OCI-LY1 (cell line): ENCODE data around the gene SUGCT.

Source experiments
- H2AFZ ChIP-seq: fragments of 200-600 bp; sonication (generic), shearing (Covaris generic); 2 replicates; pipeline ENCODE4 v1.6.0; 2014; ENCODE audit warnings: antibody characterized with exemption, mild to moderate bottlenecking, low read length
- H3F3A ChIP-seq: fragments of 200-600 bp; sonication (generic), shearing (Covaris generic); 2 replicates; pipeline ENCODE4 v1.6.0; 2014; ENCODE audit warnings: mild to moderate bottlenecking, antibody characterized with exemption, low read length, moderate library complexity; ENCODE audit not compliant: insufficient read depth
- H3K27ac ChIP-seq: fragments of 200-600 bp; sonication (generic); 2 replicates; pipeline ENCODE4 v1.5.1; 2014; ENCODE audit warnings: low read length, mixed run types, mild to moderate bottlenecking, low read depth; ENCODE audit not compliant: poor library complexity, severe bottlenecking
- H3K27me3 ChIP-seq: fragments of 200-600 bp; sonication (generic); 2 replicates; pipeline ENCODE4 v1.6.0; 2014; ENCODE audit warnings: antibody characterized with exemption, mild to moderate bottlenecking, low read length, moderate library complexity; ENCODE audit not compliant: insufficient read depth
- H3K36me3 ChIP-seq: fragments of 200-600 bp; sonication (generic); 2 replicates; pipeline ENCODE4 v1.6.1; 2014; ENCODE audit warnings: mild to moderate bottlenecking, antibody characterized with exemption, low read length, moderate library complexity, mixed read lengths; ENCODE audit not compliant: insufficient read depth
- H3K4me1 ChIP-seq: fragments of 200-600 bp; sonication (generic); 2 replicates; pipeline ENCODE4 v1.5.1; 2014; ENCODE audit warnings: mild to moderate bottlenecking, low read length, moderate library complexity; ENCODE audit not compliant: insufficient read depth, severe bottlenecking
- H3K4me2 ChIP-seq: fragments of 200-600 bp; sonication (generic), shearing (Covaris generic); 2 replicates; pipeline ENCODE4 v1.6.1; 2014; ENCODE audit warnings: low read length
- H3K4me3 ChIP-seq: fragments of 200-600 bp; sonication (generic); 2 replicates; pipeline ENCODE4 v1.5.1; 2014; ENCODE audit warnings: low read length, low read depth, mild to moderate bottlenecking, mixed read lengths; ENCODE audit not compliant: poor library complexity, severe bottlenecking
- H3K79me2 ChIP-seq: fragments of 200-600 bp; shearing (Covaris generic); 2 replicates; pipeline ENCODE4 v1.6.1; 2016; ENCODE audit warnings: mixed run types, low read length, mixed read lengths; ENCODE audit not compliant: insufficient read depth
- H3K9ac ChIP-seq: fragments of 200-600 bp; sonication (generic), shearing (Covaris generic); 2 replicates; pipeline ENCODE4 v1.6.1; 2014; ENCODE audit warnings: mild to moderate bottlenecking, low read length, mixed read lengths
- H3K9me2 ChIP-seq: fragments of 200-600 bp; sonication (generic), shearing (Covaris generic); 2 replicates; pipeline ENCODE4 v1.6.1; 2014; ENCODE audit warnings: low read depth, mild to moderate bottlenecking, low read length, mixed read lengths
- H3K9me3 ChIP-seq: fragments of 200-600 bp; shearing (Covaris generic); 2 replicates; pipeline ENCODE4 v1.6.1; 2014; ENCODE audit warnings: low read length, mixed read lengths
- H4K20me1 ChIP-seq: fragments of 200-600 bp; sonication (generic), shearing (Covaris generic); 2 replicates; pipeline ENCODE4 v1.6.0; 2016; ENCODE audit warnings: mild to moderate bottlenecking, low read length; ENCODE audit not compliant: insufficient read depth
- EZH2 ChIP-seq: fragments of 200-600 bp; sonication (generic), shearing (Covaris generic); IDR thresholded peaks from 2 replicates; pipeline ENCODE4 v1.8.0; 2017; ENCODE audit warnings: borderline replicate concordance, mixed run types, mild to moderate bottlenecking, antibody characterized with exemption, low read length, moderate library complexity, mixed read lengths
- TF ChIP-seq, protein P1 (sequence below): fragments of 200-600 bp; sonication (generic), shearing (Covaris generic); IDR thresholded peaks from 2 replicates; pipeline ENCODE4 v1.5.1; 2017; ENCODE audit warnings: mild to moderate bottlenecking, antibody characterized with exemption, low read length, moderate library complexity, mixed read lengths

Gene SUGCT

DNA sequence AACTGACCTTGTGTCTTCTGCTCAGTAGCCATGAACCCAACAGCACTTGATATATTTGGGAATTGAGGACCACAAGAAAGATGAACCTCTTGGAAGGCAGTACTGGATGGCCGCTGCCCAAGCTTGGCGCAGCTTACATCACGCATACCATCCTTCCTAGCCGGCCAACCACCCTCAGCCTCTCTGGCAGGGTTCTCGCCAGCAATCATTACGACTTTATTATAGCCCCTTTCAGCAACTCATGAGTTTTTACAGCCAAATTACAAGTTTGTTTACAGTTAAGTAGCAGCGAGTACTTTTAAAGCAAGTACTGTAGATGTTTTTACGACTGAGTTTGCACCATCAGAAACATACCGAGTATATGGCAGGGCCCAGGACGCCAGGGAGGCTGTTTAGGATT is 769.1 kb downstream of the SUGCT start:
- H3K4me3 ChIP-seq: no peak overlapping the region
- no peaks in the 10 kb centered on the region for H3K27me3 ChIP-seq
- no peak overlapping the region for H3K27ac ChIP-seq
- H3K4me2 ChIP-seq: no peak overlapping the region
- H3K79me2 ChIP-seq: no peaks in the 10 kb centered on the region
- H3K9me2 ChIP-seq: no peaks in the 10 kb centered on the region
- H3F3A ChIP-seq: no peaks in the 10 kb centered on the region
- TF ChIP-seq, protein P1, sequence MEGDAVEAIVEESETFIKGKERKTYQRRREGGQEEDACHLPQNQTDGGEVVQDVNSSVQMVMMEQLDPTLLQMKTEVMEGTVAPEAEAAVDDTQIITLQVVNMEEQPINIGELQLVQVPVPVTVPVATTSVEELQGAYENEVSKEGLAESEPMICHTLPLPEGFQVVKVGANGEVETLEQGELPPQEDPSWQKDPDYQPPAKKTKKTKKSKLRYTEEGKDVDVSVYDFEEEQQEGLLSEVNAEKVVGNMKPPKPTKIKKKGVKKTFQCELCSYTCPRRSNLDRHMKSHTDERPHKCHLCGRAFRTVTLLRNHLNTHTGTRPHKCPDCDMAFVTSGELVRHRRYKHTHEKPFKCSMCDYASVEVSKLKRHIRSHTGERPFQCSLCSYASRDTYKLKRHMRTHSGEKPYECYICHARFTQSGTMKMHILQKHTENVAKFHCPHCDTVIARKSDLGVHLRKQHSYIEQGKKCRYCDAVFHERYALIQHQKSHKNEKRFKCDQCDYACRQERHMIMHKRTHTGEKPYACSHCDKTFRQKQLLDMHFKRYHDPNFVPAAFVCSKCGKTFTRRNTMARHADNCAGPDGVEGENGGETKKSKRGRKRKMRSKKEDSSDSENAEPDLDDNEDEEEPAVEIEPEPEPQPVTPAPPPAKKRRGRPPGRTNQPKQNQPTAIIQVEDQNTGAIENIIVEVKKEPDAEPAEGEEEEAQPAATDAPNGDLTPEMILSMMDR: no peak
- no peak for TF ChIP-seq EZH2
- no peak overlapping the region for H2AFZ ChIP-seq
- H3K9ac ChIP-seq: no peak overlapping the region
- H4K20me1 ChIP-seq: no peaks in the 10 kb centered on the region
- no peaks in the 10 kb centered on the region for H3K9me3 ChIP-seq
- H3K4me1 ChIP-seq: no peaks in the 10 kb centered on the region
- no peaks in the 10 kb centered on the region for H3K36me3 ChIP-seq

DNA sequence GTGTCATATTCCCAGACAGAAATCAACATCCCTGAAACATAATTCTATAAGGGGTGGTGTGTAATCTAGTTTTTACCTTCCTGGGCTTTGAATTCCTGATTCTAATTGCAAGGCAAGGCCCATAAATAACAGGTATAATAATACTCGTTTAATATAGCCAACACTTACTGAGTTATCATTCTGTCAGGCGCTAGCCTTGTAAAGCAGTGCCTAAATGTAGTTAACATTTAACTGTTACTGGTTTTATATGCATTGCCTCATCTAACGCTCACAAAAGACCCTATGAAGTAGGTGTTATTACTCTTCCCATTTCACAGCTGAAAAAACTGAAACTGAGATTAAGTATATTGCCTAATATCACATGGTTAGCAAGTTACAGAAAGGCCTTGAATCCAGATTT is 772.5 kb downstream of the SUGCT start:
- Histone ChIP-seq H3F3A (no peaks in the 10 kb centered on the region), H4K20me1 (no peaks in the 10 kb centered on the region), H3K4me2 (no peak overlapping the region), H3K4me3 (no peak overlapping the region), H3K27me3 (no peaks in the 10 kb centered on the region), H2AFZ (no peak overlapping the region), H3K9me2 (no peaks in the 10 kb centered on the region), H3K79me2 (no peaks in the 10 kb centered on the region), H3K36me3 (no peaks in the 10 kb centered on the region), H3K27ac (no peak overlapping the region), H3K9ac (no peak overlapping the region), H3K9me3 (no peaks in the 10 kb centered on the region), H3K4me1 (no peaks in the 10 kb centered on the region)
- TF ChIP-seq, protein P1: no peak
- TF ChIP-seq EZH2: no peak

DNA sequence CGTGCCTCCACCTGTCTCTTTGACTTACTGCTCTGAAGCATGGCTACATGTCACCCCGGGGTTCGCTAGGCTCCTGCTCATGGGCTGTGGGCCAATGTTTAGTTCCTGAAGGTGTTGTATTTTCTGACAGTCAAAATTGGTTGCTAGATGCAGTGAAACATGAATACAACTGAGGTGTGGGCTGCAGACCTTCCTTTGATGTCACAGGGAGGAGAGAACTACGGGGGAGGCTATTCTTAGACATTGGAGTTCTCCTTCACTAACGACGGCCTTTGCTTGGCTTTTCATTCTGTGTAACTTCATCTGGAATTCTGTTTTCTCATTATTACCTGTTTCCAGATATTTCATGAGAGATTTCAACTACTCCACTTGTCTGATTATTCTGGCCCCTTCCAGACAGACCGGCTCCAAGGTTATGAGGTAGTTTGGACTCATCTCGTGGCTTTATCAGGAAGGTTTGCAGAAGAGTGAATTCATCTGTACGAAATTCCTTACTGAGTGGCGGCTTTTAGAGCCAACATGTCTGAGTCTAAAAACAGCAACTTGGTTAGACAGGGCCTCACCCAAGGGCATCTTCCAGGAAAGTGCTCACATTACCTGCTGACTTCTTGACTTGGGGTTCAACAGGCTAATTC is 774.7 kb downstream of the SUGCT start:
- Histone ChIP-seq H3K4me3 (no peak overlapping the region), H3K27ac (no peak overlapping the region), H2AFZ (no peak overlapping the region), H4K20me1 (no peaks in the 10 kb centered on the region), H3K9ac (no peak overlapping the region), H3K36me3 (no peaks in the 10 kb centered on the region), H3K4me2 (no peak overlapping the region), H3K4me1 (no peaks in the 10 kb centered on the region), H3K9me3 (no peaks in the 10 kb centered on the region), H3F3A (no peaks in the 10 kb centered on the region), H3K27me3 (no peaks in the 10 kb centered on the region), H3K9me2 (no peaks in the 10 kb centered on the region), H3K79me2 (no peaks in the 10 kb centered on the region)
- TF ChIP-seq EZH2: no peak
- TF ChIP-seq, protein P1: no peak
